K562 (cell line): ENCODE data around the gene SRMS. TPM values are rescaled to one million over a fixed set of nuclear protein-coding genes. Genes with fewer than 3 reads are reported as not detected.
A peak's percentile ranks its signal among the peaks of the same experiment; 100 is the strongest.

Experiments used
- BRCA1 ChIP-seq, 2 experiments: fragments of 450-650 bp in 1 of 2; sonication (generic) in 1 of 2; formaldehyde crosslinking in 1 of 2; IDR thresholded peaks; 2 replicates each; pipeline versions ENCODE4 v1.5.0 to v1.6.1; 2017 to 2020; ENCODE audit warnings: mild to moderate bottlenecking in 1 of 2, missing genetic modification reagents in 1 of 2
- E2F5 ChIP-seq: sonication (generic); formaldehyde crosslinking; IDR thresholded peaks from 2 replicates; pipeline ENCODE4 v1.8.0; 2022; ENCODE audit warnings: mild to moderate bottlenecking, missing genetic modification reagents
- ESRRB ChIP-seq: fragments of 250-450 bp; sonication (Bioruptor Pico); IDR thresholded peaks from 2 replicates; pipeline ENCODE4 v1.5.0; 2020; ENCODE audit warnings: mild to moderate bottlenecking, moderate library complexity, borderline replicate concordance
- GATAD2A ChIP-seq: fragments of 450-650 bp; IDR thresholded peaks from 2 replicates; pipeline ENCODE4 v1.6.1; 2017
- HNRNPH1 ChIP-seq: fragments of 200-400 bp; formaldehyde crosslinking; optimal IDR thresholded peaks from 2 replicates; pipeline ENCODE3; 2017; ENCODE audit warnings: low read depth, mild to moderate bottlenecking, low read length, moderate library complexity
- HNRNPL ChIP-seq: fragments of 200-400 bp; formaldehyde crosslinking; IDR thresholded peaks from 2 replicates; pipeline ENCODE4 v1.6.1; 2017; ENCODE audit warnings: low read depth, mild to moderate bottlenecking, low read length
- KHSRP ChIP-seq: fragments of 450-650 bp; IDR thresholded peaks from 2 replicates; pipeline ENCODE4 v1.6.1; 2017
- MAFF ChIP-seq: IDR thresholded peaks from 2 replicates; pipeline ENCODE4 v1.6.1; 2012; ENCODE audit warnings: low read length, improper control_type of control experiment
- POLR2G ChIP-seq: fragments of 200-400 bp; formaldehyde crosslinking; IDR thresholded peaks from 2 replicates; pipeline ENCODE4 v1.6.1; 2017; ENCODE audit warnings: low read depth, mild to moderate bottlenecking, antibody characterized with exemption, low read length, moderate library complexity
- PRMT5 ChIP-seq: sonication (generic); formaldehyde crosslinking; IDR thresholded peaks from 2 replicates; pipeline ENCODE4 v1.5.0; 2020; ENCODE audit warnings: missing genetic modification reagents
- RBFOX2 ChIP-seq: fragments of 200-400 bp; formaldehyde crosslinking; IDR thresholded peaks from 2 replicates; pipeline ENCODE4 v1.6.1; 2017; ENCODE audit warnings: low read depth, mild to moderate bottlenecking, low read length, moderate library complexity
- XRCC3 ChIP-seq: fragments of 450-650 bp; IDR thresholded peaks from 2 replicates; pipeline ENCODE4 v1.6.1; 2017; ENCODE audit warnings: mild to moderate bottlenecking, moderate library complexity
- ZBTB33 ChIP-seq: sonication (generic); formaldehyde crosslinking; IDR thresholded peaks from 2 replicates; pipeline ENCODE4 v1.8.1; 2023; ENCODE audit warnings: mild to moderate bottlenecking, missing genetic modification reagents
- ZBTB7A ChIP-seq: IDR thresholded peaks from 2 replicates; pipeline ENCODE4 v1.6.1; 2011; ENCODE audit warnings: low read depth, mild to moderate bottlenecking, low read length, moderate library complexity, borderline replicate concordance; ENCODE audit not compliant: control insufficient read depth
- ZFX ChIP-seq: sonication (generic); formaldehyde crosslinking; IDR thresholded peaks from 2 replicates; pipeline ENCODE4 v1.8.0; 2022; ENCODE audit warnings: mild to moderate bottlenecking, missing genetic modification reagents, moderate library complexity
- ZNF146 ChIP-seq: IDR thresholded peaks from one replicate; pipeline ENCODE4 v1.6.1; 2018; ENCODE audit warnings: missing compliant biosample characterization; ENCODE audit not compliant: unreplicated experiment
- ZNF277 ChIP-seq: fragments of 250-450 bp; sonication (Bioruptor Pico); IDR thresholded peaks from 2 replicates; pipeline ENCODE4 v1.8.0; 2022; ENCODE audit warnings: inconsistent platforms, mild to moderate bottlenecking, moderate library complexity, borderline replicate concordance
- polyA plus RNA-seq, 8 experiments: library from polyadenylated mRNA; depleted of rRNA in 4 of 8; stranded (reverse) in 5 of 8; unstranded in 3 of 8; fragments of >200 nt; fragmentation: Nextera tagmentation in 2 of 8; fragmentation: Illumina TruSeq in 1 of 8; extraction: Ambion mirVana in 2 of 8; extraction: Trizol in 1 of 8; gene quantifications; 2 replicates each; pipeline versions ENCODE4 v1.2.1 to v1.2.3, GENCODE V29; 2011 to 2014; ENCODE audit warnings: inconsistent platforms in 1 of 8, missing spikeins in 1 of 8
- total RNA-seq, 7 experiments: library from RNA; depleted of rRNA in 6 of 7; stranded (reverse); fragments of >200 nt in 6 of 7; fragmentation: Illumina TruSeq in 2 of 7; extraction: Trizol in 2 of 7; gene quantifications; 2 replicates each; pipeline versions ENCODE4 v1.2.1 to v1.2.3, GENCODE V29; 2011 to 2021; ENCODE audit warnings: low replicate concordance in 1 of 7
- TF ChIP-seq, protein P1 (sequence below), 3 experiments: IDR thresholded peaks in 2 of 3; conservative IDR thresholded peaks in 1 of 3; 2 replicates each; pipeline ENCODE4 v1.5.1; 2011 to 2012; ENCODE audit warnings: low read length in 3 of 3, mild to moderate bottlenecking in 3 of 3, control low read depth in 2 of 3, improper control_type of control experiment in 1 of 3, inconsistent platforms in 1 of 3, low read depth in 1 of 3, mixed read lengths in 1 of 3, moderate library complexity in 1 of 3; ENCODE audit not compliant: insufficient read depth in 2 of 3
- TF ChIP-seq, protein P2 (sequence below): sonication (generic); formaldehyde crosslinking; IDR thresholded peaks from 2 replicates; pipeline ENCODE4 v1.8.0; 2022; ENCODE audit warnings: mild to moderate bottlenecking, missing genetic modification reagents, borderline replicate concordance

Gene SRMS
- total and polyA plus RNA-seq, 9 of the 15 experiments (the other 6 are each of a cell fraction or from before 2014, with no cell fraction given) = 0.07 TPM; not detected in 8

DNA sequence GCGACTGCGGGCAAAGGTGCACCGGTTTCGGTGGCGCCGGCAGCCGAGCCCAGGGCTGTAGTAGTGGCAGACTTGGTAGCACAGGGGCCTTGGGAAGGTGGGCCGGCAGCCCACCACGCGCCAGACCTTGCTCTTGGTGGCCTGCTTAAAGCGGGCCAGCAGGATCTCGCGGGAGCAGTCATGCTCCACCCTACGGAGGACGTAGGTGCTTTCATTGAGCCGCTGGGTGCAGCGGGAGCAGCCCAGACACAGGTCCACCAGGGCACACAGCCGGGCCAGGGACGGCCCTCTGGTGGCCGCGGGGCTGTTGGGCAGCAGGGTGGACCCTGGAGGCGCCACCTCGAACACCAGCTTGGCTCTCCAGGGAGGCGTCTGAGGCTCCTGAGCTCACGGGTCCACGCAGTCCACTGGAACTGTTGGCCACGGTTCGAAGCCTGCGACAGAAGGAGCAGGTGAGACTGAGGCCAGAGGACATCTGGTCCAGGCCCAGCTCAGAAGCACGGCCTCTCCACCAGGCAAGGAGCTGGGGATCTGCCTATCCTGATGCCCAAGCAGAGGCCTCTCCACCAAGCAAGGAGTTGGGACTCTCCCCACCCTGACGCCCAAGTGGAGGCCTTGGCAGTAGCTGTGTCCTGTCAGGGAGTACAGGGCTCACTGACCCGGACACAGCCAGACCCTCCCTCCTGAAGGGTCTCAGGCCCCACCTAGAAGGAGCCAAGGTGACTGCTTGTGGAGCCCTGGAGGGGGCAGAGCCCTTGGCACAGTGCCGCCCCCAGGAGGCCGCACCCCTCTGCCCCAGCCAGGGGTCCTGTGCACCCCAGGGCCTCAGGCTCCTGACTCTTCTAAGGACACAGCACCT is 25.5 kb upstream of the SRMS start (continued):
- TF ChIP-seq ZNF277 (no peak), ZFX (CRISPR knock-in tag) (peak; percentile 17; the same call in 1 of the 2 replicates), BRCA1 (IDR thresholded peaks at IDR 0.05) (no peak), BRCA1 (CRISPR knock-in tag; IDR thresholded peaks at IDR 0.05) (0 out of 2 replicates have a peak, but pooled peaks have one; percentile 75), PRMT5 (CRISPR knock-in tag) (peak; percentile 21; the same call in 1 of the 2 replicates), GATAD2A (no peak), HNRNPL (peak; percentile 36; the same call in 1 of the 2 replicates), XRCC3 (no peak), POLR2G (peak; percentile 48), KHSRP (no peak), ESRRB (no peak), HNRNPH1 (no peak), RBFOX2 (peak; percentile 61), MAFF (no peak), ZBTB33 (peak; percentile 100), E2F5 (CRISPR knock-in tag) (no peak), ZNF146 (no peak), ZBTB7A (peak; percentile 35)
- TF ChIP-seq, protein P1, sequence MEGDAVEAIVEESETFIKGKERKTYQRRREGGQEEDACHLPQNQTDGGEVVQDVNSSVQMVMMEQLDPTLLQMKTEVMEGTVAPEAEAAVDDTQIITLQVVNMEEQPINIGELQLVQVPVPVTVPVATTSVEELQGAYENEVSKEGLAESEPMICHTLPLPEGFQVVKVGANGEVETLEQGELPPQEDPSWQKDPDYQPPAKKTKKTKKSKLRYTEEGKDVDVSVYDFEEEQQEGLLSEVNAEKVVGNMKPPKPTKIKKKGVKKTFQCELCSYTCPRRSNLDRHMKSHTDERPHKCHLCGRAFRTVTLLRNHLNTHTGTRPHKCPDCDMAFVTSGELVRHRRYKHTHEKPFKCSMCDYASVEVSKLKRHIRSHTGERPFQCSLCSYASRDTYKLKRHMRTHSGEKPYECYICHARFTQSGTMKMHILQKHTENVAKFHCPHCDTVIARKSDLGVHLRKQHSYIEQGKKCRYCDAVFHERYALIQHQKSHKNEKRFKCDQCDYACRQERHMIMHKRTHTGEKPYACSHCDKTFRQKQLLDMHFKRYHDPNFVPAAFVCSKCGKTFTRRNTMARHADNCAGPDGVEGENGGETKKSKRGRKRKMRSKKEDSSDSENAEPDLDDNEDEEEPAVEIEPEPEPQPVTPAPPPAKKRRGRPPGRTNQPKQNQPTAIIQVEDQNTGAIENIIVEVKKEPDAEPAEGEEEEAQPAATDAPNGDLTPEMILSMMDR (IDR thresholded peaks at IDR 0.05 in 2 of 3, conservative IDR thresholded peaks at IDR 0.05 in 1 of 3; ENCODE audit: insufficient read depth in 2 of 3, low read depth in 1 of 3, low read length in 3 of 3) = peak in 1 of 3 experiments; percentile 45; a peak in 2 of 6 replicates
- TF ChIP-seq, protein P2, sequence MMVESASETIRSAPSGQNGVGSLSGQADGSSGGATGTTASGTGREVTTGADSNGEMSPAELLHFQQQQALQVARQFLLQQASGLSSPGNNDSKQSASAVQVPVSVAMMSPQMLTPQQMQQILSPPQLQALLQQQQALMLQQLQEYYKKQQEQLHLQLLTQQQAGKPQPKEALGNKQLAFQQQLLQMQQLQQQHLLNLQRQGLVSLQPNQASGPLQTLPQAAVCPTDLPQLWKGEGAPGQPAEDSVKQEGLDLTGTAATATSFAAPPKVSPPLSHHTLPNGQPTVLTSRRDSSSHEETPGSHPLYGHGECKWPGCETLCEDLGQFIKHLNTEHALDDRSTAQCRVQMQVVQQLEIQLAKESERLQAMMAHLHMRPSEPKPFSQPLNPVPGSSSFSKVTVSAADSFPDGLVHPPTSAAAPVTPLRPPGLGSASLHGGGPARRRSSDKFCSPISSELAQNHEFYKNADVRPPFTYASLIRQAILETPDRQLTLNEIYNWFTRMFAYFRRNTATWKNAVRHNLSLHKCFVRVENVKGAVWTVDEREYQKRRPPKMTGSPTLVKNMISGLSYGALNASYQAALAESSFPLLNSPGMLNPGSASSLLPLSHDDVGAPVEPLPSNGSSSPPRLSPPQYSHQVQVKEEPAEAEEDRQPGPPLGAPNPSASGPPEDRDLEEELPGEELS (CRISPR knock-in tag) = no peak
